Natural killer cell (primary cell): Measurements from ENCODE around the gene RNASE1. TPM values are rescaled to one million over a fixed set of nuclear protein-coding genes. Genes with fewer than 3 reads are reported as not detected.

Experiments used
- ATAC-seq, 3 donors: fragments of 150-1000 bp in 2 of 3; fragments of 200-7000 bp in 1 of 3; cut with Tn5 transposase; 1 replicate in 1 of 3; 2 replicates in 2 of 3; pipeline ENCODE4 v1.10.0; 2021; ENCODE audit warnings: mild to moderate bottlenecking in 2 of 3, moderate library complexity in 2 of 3
- DNase-seq, 2 donors: peaks; one replicate each; pipeline versions ENCODE4 v3.0.0 to v3.0.0-alpha.2; 2013 to 2021; ENCODE audit warnings: mixed read lengths in 1 of 2
- H3K27ac ChIP-seq: one replicate; pipeline ENCODE4 v1.5.1; 2013; ENCODE audit warnings: mild to moderate bottlenecking, low read length
- H3K27me3 ChIP-seq: one replicate; pipeline ENCODE4 v1.6.1; 2013; ENCODE audit warnings: low read length; ENCODE audit not compliant: control insufficient read depth, insufficient read depth
- H3K36me3 ChIP-seq: one replicate; pipeline ENCODE4 v1.6.1; 2013; ENCODE audit warnings: low read length; ENCODE audit not compliant: control insufficient read depth, insufficient read depth
- H3K4me1 ChIP-seq: one replicate; pipeline ENCODE4 v1.6.1; 2013; ENCODE audit warnings: low read length; ENCODE audit not compliant: control insufficient read depth, insufficient read depth
- H3K4me3 ChIP-seq: one replicate; pipeline ENCODE4 v1.5.1; 2013; ENCODE audit warnings: low read length
- H3K9me3 ChIP-seq: one replicate; pipeline ENCODE4 v1.6.1; 2013; ENCODE audit warnings: low read length; ENCODE audit not compliant: control insufficient read depth, insufficient read depth
- H3K27ac Mint-ChIP-seq, 2 donors: one replicate each; pipeline ENCODE4 v1.8.0; 2022; ENCODE audit warnings: mild to moderate bottlenecking in 2 of 2, mixed read lengths in 2 of 2, moderate library complexity in 1 of 2
- H3K27me3 Mint-ChIP-seq, 2 donors: one replicate each; pipeline ENCODE4 v1.8.0; 2022; ENCODE audit warnings: low read depth in 2 of 2, mixed read lengths in 2 of 2
- H3K36me3 Mint-ChIP-seq: one replicate; pipeline ENCODE4 v1.8.0; 2022; ENCODE audit warnings: mixed read lengths
- H3K4me1 Mint-ChIP-seq, 2 donors: one replicate each; pipeline ENCODE4 v1.8.0; 2022; ENCODE audit warnings: mixed read lengths in 2 of 2
- H3K4me3 Mint-ChIP-seq: one replicate; pipeline ENCODE4 v1.8.0; 2022; ENCODE audit warnings: mild to moderate bottlenecking, moderate library complexity, mixed read lengths
- H3K9me3 Mint-ChIP-seq, 2 donors: one replicate each; pipeline ENCODE4 v1.8.0; 2022; ENCODE audit warnings: mixed read lengths in 2 of 2
- WGBS: methylation state at CpG from one replicate; pipeline ENCODE4 v1.1.7; 2013; ENCODE audit warnings: missing lambda C conversion rate; ENCODE audit not compliant: insufficient coverage; 5-methylcytosine and 5-hydroxymethylcytosine counted together
- intact Hi-C: fragments of 100-400 bp; cut with micrococcal nuclease; formaldehyde crosslinking; loops from one replicate; pipeline ENCODE4 v1.14.2; 2022
- total RNA-seq, 4 donors: library from RNA; stranded (reverse); fragments of 120-200 nt in 1 of 4; gene quantifications; one replicate each; pipeline versions ENCODE4 v1.2.3 to v1.2.4, GENCODE V29; 2013 to 2022
- TF ChIP-seq, protein P1 (sequence below): fragments of 200-600 bp; IDR thresholded peaks from one replicate; pipeline ENCODE4 v1.8.0; 2022; ENCODE audit warnings: antibody characterized with exemption

RNASE1 gene
- total RNA-seq: not detected
- 0.27 TPM for total RNA-seq (2013)

DNA sequence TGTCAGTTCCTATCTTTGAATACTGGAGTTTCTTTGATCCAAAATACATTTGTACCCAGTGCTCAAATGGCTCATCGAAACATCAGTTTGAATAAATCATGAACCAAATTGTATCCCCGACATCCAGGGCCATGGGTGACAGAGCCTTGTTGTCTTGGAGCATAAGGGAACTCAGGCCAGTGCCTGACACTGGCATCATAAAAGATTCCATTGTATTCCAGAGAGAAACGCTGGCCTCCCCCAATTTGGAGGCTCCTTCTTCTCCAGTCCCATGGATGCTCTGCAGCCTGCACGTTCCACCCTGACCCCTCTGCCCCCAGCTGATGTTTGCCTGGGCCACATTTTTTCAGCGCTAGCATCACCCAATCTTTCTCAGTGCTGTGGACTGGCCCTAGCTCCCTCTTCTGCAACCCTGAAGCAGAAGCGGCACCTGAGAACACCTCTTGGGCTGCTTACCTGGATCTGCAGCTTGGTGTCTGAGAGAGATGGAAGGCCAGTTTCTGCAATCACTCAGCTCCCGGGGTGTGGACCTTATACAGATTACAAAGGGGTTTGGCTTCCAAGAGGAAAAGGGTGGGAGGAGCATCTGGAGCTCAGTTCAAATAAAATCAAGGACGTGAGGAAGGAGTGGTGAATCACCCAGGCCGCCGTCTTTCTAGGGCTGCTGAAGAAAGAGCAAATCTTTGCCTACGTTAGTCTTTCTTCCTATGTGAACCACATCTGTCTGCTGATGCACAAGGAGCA is at the start of gene RNASE1:
RNASE1 (minus strand) TSS at position 504 of the 744 bp plus-strand sequence. CDS start 776 bp downstream, outside the sequence.
- no peak for DNase-seq
- Histone ChIP-seq H3K36me3 (no peaks in the 10 kb centered on the region), H3K9me3 (no peaks in the 10 kb centered on the region), H3K27me3 (no peaks in the 10 kb centered on the region), H3K4me3 (no peak within 1 kb of the TSS), H3K4me1 (peaks cover 30% of the 10 kb centered on the region), H3K27ac (no peak within 1 kb of the TSS)
- Mint-ChIP-seq H3K4me3 (no peak within 1 kb of the TSS), H3K27me3 (peaks cover 0 to 2% of the 10 kb centered on the region in 2 donors), H3K4me1 (peaks cover 24 to 30% of the 10 kb centered on the region in 2 donors), H3K36me3 (no peaks in the 10 kb centered on the region), H3K27ac (no peak within 1 kb of the TSS), H3K9me3 (no peaks in the 10 kb centered on the region)
- intact Hi-C loops: no loop called here
- no peak for ATAC-seq
- TF ChIP-seq, protein P1, sequence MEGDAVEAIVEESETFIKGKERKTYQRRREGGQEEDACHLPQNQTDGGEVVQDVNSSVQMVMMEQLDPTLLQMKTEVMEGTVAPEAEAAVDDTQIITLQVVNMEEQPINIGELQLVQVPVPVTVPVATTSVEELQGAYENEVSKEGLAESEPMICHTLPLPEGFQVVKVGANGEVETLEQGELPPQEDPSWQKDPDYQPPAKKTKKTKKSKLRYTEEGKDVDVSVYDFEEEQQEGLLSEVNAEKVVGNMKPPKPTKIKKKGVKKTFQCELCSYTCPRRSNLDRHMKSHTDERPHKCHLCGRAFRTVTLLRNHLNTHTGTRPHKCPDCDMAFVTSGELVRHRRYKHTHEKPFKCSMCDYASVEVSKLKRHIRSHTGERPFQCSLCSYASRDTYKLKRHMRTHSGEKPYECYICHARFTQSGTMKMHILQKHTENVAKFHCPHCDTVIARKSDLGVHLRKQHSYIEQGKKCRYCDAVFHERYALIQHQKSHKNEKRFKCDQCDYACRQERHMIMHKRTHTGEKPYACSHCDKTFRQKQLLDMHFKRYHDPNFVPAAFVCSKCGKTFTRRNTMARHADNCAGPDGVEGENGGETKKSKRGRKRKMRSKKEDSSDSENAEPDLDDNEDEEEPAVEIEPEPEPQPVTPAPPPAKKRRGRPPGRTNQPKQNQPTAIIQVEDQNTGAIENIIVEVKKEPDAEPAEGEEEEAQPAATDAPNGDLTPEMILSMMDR: no peak
- 86% methylated on average over 11 of the region's 11 CpGs for WGBS

DNA sequence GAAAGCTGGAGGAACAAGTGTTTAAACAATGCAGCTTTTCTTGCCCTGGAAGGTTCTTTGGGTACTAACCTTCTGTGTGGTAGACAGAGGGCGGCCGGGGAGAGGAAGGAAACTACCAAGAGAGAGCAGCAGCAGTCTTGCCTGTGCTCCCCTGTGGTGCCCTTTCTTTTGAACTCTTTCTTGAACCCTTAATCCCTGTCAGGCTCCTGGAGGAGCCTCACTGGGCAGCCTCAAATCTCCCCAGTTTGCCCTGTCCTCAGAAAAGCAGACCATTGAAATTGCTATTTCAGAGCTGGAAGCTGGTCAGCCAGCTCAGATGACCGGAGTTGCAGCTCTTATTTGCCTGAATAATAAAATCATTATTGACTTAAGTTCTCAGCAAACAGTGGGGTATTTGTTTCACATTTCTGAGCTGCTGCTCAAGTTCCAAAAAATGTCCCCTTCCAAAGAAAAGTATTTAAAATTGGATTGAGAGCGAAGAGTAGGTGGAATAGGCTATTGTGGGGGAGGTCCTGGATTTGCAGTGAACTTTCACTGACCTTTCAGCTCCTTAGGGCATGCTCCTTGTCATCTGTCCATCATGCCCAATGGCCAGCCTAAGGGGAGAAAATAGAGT is 46.4 kb upstream of the RNASE1 start:
- H3K9me3 Mint-ChIP-seq: no peaks in the 10 kb centered on the region
- DNase-seq (no peak), ATAC-seq (no peak)
- TF ChIP-seq, protein P1: no peak
- H3K27me3 Mint-ChIP-seq: peaks cover 0 to 2% of the 10 kb centered on the region in 2 donors
- H3K27ac ChIP-seq: no peak overlapping the region
- no peaks in the 10 kb centered on the region for H3K27me3 ChIP-seq
- no peak overlapping the region for H3K4me3 ChIP-seq
- no peaks in the 10 kb centered on the region for H3K36me3 Mint-ChIP-seq
- H3K4me3 Mint-ChIP-seq: no peak overlapping the region
- 58% methylated on average over 4 of the region's 4 CpGs for WGBS
- H3K9me3 ChIP-seq: no peaks in the 10 kb centered on the region
- no peaks in the 10 kb centered on the region for H3K4me1 Mint-ChIP-seq
- no peaks in the 10 kb centered on the region for H3K36me3 ChIP-seq
- H3K27ac Mint-ChIP-seq: no peak overlapping the region
- H3K4me1 ChIP-seq: no peaks in the 10 kb centered on the region
- intact Hi-C loops: no loop called here

DNA sequence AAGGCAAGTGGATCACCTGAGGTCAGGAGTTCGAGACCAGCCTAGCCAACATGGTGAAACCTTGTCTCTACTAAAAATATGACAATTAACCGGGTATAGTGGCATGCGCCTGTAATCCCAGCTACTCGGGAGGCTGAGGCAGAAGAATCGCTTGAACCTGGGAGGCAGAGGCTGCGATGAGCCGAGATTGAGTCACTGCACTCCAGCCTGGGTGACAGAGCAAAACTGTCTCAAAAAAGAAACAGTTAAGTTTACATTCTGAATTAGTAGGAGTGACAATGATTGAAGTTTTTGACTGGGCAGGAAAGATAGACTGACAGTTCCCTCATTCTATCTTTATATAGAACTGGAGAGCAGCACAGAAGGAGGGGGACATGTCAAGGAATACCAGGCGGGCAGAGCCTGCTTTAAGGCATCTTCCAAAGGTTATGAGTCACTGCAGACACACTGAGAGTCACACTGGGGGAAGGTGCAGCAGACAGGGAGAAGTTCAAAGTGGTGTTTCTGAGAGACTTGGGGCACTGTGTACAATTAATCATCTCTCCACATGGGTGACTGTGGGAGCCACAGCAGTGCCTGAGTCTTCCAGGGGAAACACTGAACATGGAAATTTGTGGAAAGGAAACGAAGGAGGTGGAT is 45.8 kb upstream of the RNASE1 start:
- intact Hi-C loops: no loop called here
- no peak overlapping the region for H3K4me3 ChIP-seq
- no peak overlapping the region for H3K27ac ChIP-seq
- no peaks in the 10 kb centered on the region for H3K9me3 ChIP-seq
- WGBS: 82% methylated on average over 9 of the region's 9 CpGs
- ATAC-seq (no peak), DNase-seq (no peak)
- H3K27ac Mint-ChIP-seq: no peak overlapping the region
- TF ChIP-seq, protein P1: no peak
- H3K4me1 ChIP-seq: no peaks in the 10 kb centered on the region
- no peaks in the 10 kb centered on the region for H3K27me3 ChIP-seq
- no peaks in the 10 kb centered on the region for H3K9me3 Mint-ChIP-seq
- peaks cover 0 to 2% of the 10 kb centered on the region in 2 donors for H3K27me3 Mint-ChIP-seq
- H3K36me3 Mint-ChIP-seq: no peaks in the 10 kb centered on the region
- H3K36me3 ChIP-seq: no peaks in the 10 kb centered on the region
- H3K4me1 Mint-ChIP-seq: no peaks in the 10 kb centered on the region
- H3K4me3 Mint-ChIP-seq: no peak overlapping the region
